HCT116 (cell line): ENCODE measurements around the gene LIMA1.

Experiments
- CEBPB ChIP-seq: IDR thresholded peaks from 2 replicates; pipeline ENCODE4 v1.6.1; 2012; ENCODE audit warnings: low read depth
- CTCF ChIP-seq, 3 experiments: fragments of 200-600 bp in 1 of 3; sonication (generic) in 1 of 3; IDR thresholded peaks in 2 of 3; conservative IDR thresholded peaks in 1 of 3; 2 replicates each; pipeline ENCODE4 v1.5.1; 2012 to 2017; ENCODE audit warnings: low read depth in 2 of 3, low read length in 2 of 3, antibody characterized with exemption in 1 of 3, borderline replicate concordance in 1 of 3, control low read depth in 1 of 3, mild to moderate bottlenecking in 1 of 3, mixed read lengths in 1 of 3, mixed run types in 1 of 3, moderate library complexity in 1 of 3; ENCODE audit not compliant: insufficient read depth in 1 of 3
- EGR1 ChIP-seq: IDR thresholded peaks from 2 replicates; pipeline ENCODE4 v1.6.1; 2012; ENCODE audit warnings: low read depth
- ELF1 ChIP-seq: IDR thresholded peaks from 2 replicates; pipeline ENCODE4 v1.6.1; 2012; ENCODE audit warnings: low read depth, borderline replicate concordance
- EZH2 ChIP-seq: fragments of 200-600 bp; sonication (generic); IDR thresholded peaks from 2 replicates; pipeline ENCODE4 v1.6.1; 2017; ENCODE audit warnings: antibody characterized with exemption, mixed run types
- EZH2phosphoT487 ChIP-seq: fragments of 200-600 bp; IDR thresholded peaks from 2 replicates; pipeline ENCODE4 v1.6.1; 2018; ENCODE audit warnings: antibody characterized with exemption, borderline replicate concordance
- JUND ChIP-seq: IDR thresholded peaks from 2 replicates; pipeline ENCODE4 v1.6.1; 2012
- POLR2A ChIP-seq: IDR thresholded peaks from 2 replicates; pipeline ENCODE4 v1.7.0; 2011; ENCODE audit warnings: borderline replicate concordance; ENCODE audit not compliant: insufficient read depth, insufficient read length; ENCODE audit errors: extremely low read depth
- POLR2AphosphoS5 ChIP-seq: IDR thresholded peaks from 2 replicates; pipeline ENCODE4 v1.6.1; 2011; ENCODE audit warnings: mild to moderate bottlenecking, low read depth, low read length, moderate library complexity
- RAD21 ChIP-seq: IDR thresholded peaks from 2 replicates; pipeline ENCODE4 v1.6.1; 2012; ENCODE audit warnings: low read depth, mild to moderate bottlenecking
- SIN3A ChIP-seq: IDR thresholded peaks from 2 replicates; pipeline ENCODE4 v1.6.1; 2012; ENCODE audit warnings: low read depth
- ZFX ChIP-seq: fragments of 450-650 bp; IDR thresholded peaks from 2 replicates; pipeline ENCODE4 v1.6.1; 2017
- ZNF274 ChIP-seq: fragments of 200-500 bp; sonication (Bioruptor generic); IDR thresholded peaks from 2 replicates; pipeline ENCODE4 v1.6.1; 2014; ENCODE audit warnings: mild to moderate bottlenecking, low read depth, low read length, inconsistent platforms

- TF ChIP-seq POLR2AphosphoS5 (no peak), POLR2A (no peak), CTCF (IDR thresholded peaks at IDR 0.05 in 2 of 3, conservative IDR thresholded peaks at IDR 0.05 in 1 of 3; ENCODE audit: borderline replicate concordance in 1 of 3, insufficient read depth in 1 of 3, low read depth in 2 of 3, low read length in 2 of 3) (no peak), EZH2phosphoT487 (no peak), ZNF274 (no peak), EZH2 (no peak), ZFX (no peak), CEBPB (no peak), SIN3A (no peak), RAD21 (no peak), EGR1 (no peak), JUND (no peak), ELF1 (no peak)
These were observed 48.4 kb upstream of the LIMA1 start for GRCh38 chr12:50331745-50332144.
